IMR-90 (cell line): ENCODE data around the gene ZGRF1. TPM values are rescaled to one million over a fixed set of nuclear protein-coding genes. Genes with fewer than 3 reads are reported as not detected.

Source experiments
- ATAC-seq: fragments of 200-7000 bp; cut with Tn5 transposase; 2 replicates; pipeline ENCODE4 v1.9.1; 2020; ENCODE audit warnings: low read depth, mild to moderate bottlenecking, moderate library complexity
- BruUV-seq: library from RNA; stranded (reverse); fragments of 400-500 nt; replicated peaks from 2 replicates; lab custom pipeline; 2021; lab: Mats Ljungman, UMichigan
- CTCF ChIA-PET: fragments of 300-600 bp; formaldehyde crosslinking; extraction: SDS; loops from one replicate; lab custom pipeline; 2021; ENCODE audit warnings: antibody characterized with exemption; lab: Yijun Ruan, JAX
- POLR2A ChIA-PET: fragments of 300-600 bp; sonication (Branson Sonifier 250); formaldehyde crosslinking; loops from one replicate; lab custom pipeline; 2022; ENCODE audit warnings: antibody characterized with exemption; ENCODE audit not compliant: unreplicated experiment; lab: Charles Lee
- DNase-seq: peaks from one replicate; pipeline ENCODE4 v3.0.0; 2013
- H2AFZ ChIP-seq: replicated peaks from 2 replicates; pipeline ENCODE3; 2013; ENCODE audit warnings: low read length, mild to moderate bottlenecking; ENCODE audit not compliant: poor library complexity
- H2AK5ac ChIP-seq: 2 replicates; pipeline ENCODE4 v1.6.1; 2013; ENCODE audit warnings: low read depth, low read length, inconsistent platforms
- H2AK9ac ChIP-seq: replicated peaks from 2 replicates; pipeline ENCODE3; 2013; ENCODE audit warnings: mild to moderate bottlenecking, low read depth, low read length, moderate library complexity; ENCODE audit not compliant: poor library complexity
- H2BK120ac ChIP-seq: 2 replicates; pipeline ENCODE4 v1.6.1; 2013; ENCODE audit warnings: low read depth, low read length, inconsistent platforms
- H2BK15ac ChIP-seq: 3 replicates; pipeline ENCODE4 v1.6.1; 2013; ENCODE audit warnings: low read depth, low read length, inconsistent platforms
- H2BK20ac ChIP-seq: 2 replicates; pipeline ENCODE4 v1.6.1; 2013; ENCODE audit warnings: low read depth, mild to moderate bottlenecking, inconsistent platforms, low read length, moderate library complexity
- H2BK5ac ChIP-seq: 2 replicates; pipeline ENCODE4 v1.6.1; 2013; ENCODE audit warnings: mild to moderate bottlenecking, low read depth, low read length, inconsistent platforms; ENCODE audit not compliant: poor library complexity, severe bottlenecking
- H3K14ac ChIP-seq: replicated peaks from 2 replicates; pipeline ENCODE4 v1.6.1; 2013; ENCODE audit warnings: low read depth, low read length, inconsistent platforms
- H3K18ac ChIP-seq: 2 replicates; pipeline ENCODE4 v1.6.1; 2013; ENCODE audit warnings: low read depth, low read length, control low read depth
- H3K23ac ChIP-seq: 2 replicates; pipeline ENCODE4 v1.6.1; 2013; ENCODE audit warnings: low read depth, low read length, inconsistent platforms
- H3K27ac ChIP-seq: 2 replicates; pipeline ENCODE4 v1.5.1; 2013; ENCODE audit warnings: mild to moderate bottlenecking, control low read depth, low read length; ENCODE audit not compliant: insufficient read depth
- H3K27me3 ChIP-seq: 2 replicates; pipeline ENCODE4 v1.6.1; 2013; ENCODE audit warnings: low read length; ENCODE audit not compliant: control insufficient read depth, insufficient read depth
- H3K36me3 ChIP-seq: 2 replicates; pipeline ENCODE4 v1.6.1; 2013; ENCODE audit warnings: low read length, mixed read lengths; ENCODE audit not compliant: control insufficient read depth, insufficient read depth
- H3K4ac ChIP-seq: 2 replicates; pipeline ENCODE4 v1.6.1; 2013; ENCODE audit warnings: low read depth, low read length, inconsistent platforms
- H3K4me1 ChIP-seq: 2 replicates; pipeline ENCODE4 v1.6.1; 2013; ENCODE audit warnings: low read length, mixed read lengths; ENCODE audit not compliant: control insufficient read depth, insufficient read depth
- H3K4me2 ChIP-seq: 2 replicates; pipeline ENCODE4 v1.6.1; 2013; ENCODE audit warnings: low read depth, mild to moderate bottlenecking, control low read depth, low read length, moderate library complexity
- H3K4me3 ChIP-seq: 2 replicates; pipeline ENCODE4 v1.5.1; 2013; ENCODE audit warnings: low read depth, mild to moderate bottlenecking, control low read depth, low read length, moderate library complexity; ENCODE audit not compliant: insufficient read depth
- H3K56ac ChIP-seq: 2 replicates; pipeline ENCODE4 v1.6.1; 2013; ENCODE audit warnings: low read length, inconsistent platforms; ENCODE audit not compliant: insufficient read depth; ENCODE audit errors: extremely low read depth
- H3K79me1 ChIP-seq, 2 experiments: 2 replicates each; pipeline ENCODE4 v1.6.1; 2013; ENCODE audit warnings: low read length in 2 of 2, inconsistent platforms in 1 of 2, low read depth in 1 of 2
- H3K9ac ChIP-seq: 2 replicates; pipeline ENCODE4 v1.6.1; 2013; ENCODE audit warnings: low read depth, low read length, control low read depth
- H3K9me1 ChIP-seq: 2 replicates; pipeline ENCODE4 v1.6.1; 2013; ENCODE audit warnings: low read length, inconsistent platforms; ENCODE audit not compliant: insufficient read depth
- H3K9me3 ChIP-seq: 2 replicates; pipeline ENCODE4 v1.6.1; 2013; ENCODE audit warnings: low read length; ENCODE audit not compliant: control insufficient read depth, insufficient read depth
- H4K20me1 ChIP-seq: 2 replicates; pipeline ENCODE4 v1.6.1; 2013; ENCODE audit warnings: low read length, inconsistent platforms; ENCODE audit not compliant: insufficient read depth
- H4K5ac ChIP-seq: 2 replicates; pipeline ENCODE4 v1.6.1; 2013; ENCODE audit warnings: mild to moderate bottlenecking, low read depth, low read length, control low read depth
- H4K8ac ChIP-seq, 2 experiments: 2 replicates each; pipeline ENCODE4 v1.6.1; 2013; ENCODE audit warnings: low read depth in 2 of 2, low read length in 2 of 2, control low read depth in 1 of 2, inconsistent platforms in 1 of 2
- H4K91ac ChIP-seq: 2 replicates; pipeline ENCODE4 v1.6.1; 2013; ENCODE audit warnings: low read depth, low read length, inconsistent platforms; ENCODE audit not compliant: insufficient read depth
- BHLHE40 ChIP-seq: fragments of 150-350 bp; IDR thresholded peaks from 2 replicates; pipeline ENCODE4 v1.6.1; 2016; ENCODE audit warnings: mild to moderate bottlenecking, low read depth, low read length
- CEBPB ChIP-seq: IDR thresholded peaks from 2 replicates; pipeline ENCODE4 v1.6.1; 2012; ENCODE audit warnings: low read depth, low read length, improper control_type of control experiment
- CHD1 ChIP-seq: IDR thresholded peaks from 2 replicates; pipeline ENCODE4 v1.6.1; 2012; ENCODE audit warnings: low read depth, low read length, improper control_type of control experiment
- CTCF ChIP-seq: conservative IDR thresholded peaks from 2 replicates; pipeline ENCODE4 v1.5.1; 2012; ENCODE audit warnings: mild to moderate bottlenecking, low read depth, low read length, improper control_type of control experiment
- ELK1 ChIP-seq: fragments of 150-350 bp; IDR thresholded peaks from 2 replicates; pipeline ENCODE4 v1.6.1; 2016; ENCODE audit warnings: low read depth, mild to moderate bottlenecking, low read length, moderate library complexity, borderline replicate concordance
- FOS ChIP-seq: fragments of 150-350 bp; IDR thresholded peaks from 2 replicates; pipeline ENCODE4 v1.6.1; 2016; ENCODE audit warnings: low read depth, low read length
- MAFK ChIP-seq: IDR thresholded peaks from 2 replicates; pipeline ENCODE4 v1.6.1; 2012; ENCODE audit warnings: low read depth, low read length, improper control_type of control experiment
- MAZ ChIP-seq: IDR thresholded peaks from 2 replicates; pipeline ENCODE4 v1.6.1; 2012; ENCODE audit warnings: low read depth, mild to moderate bottlenecking, low read length, improper control_type of control experiment, moderate library complexity, borderline replicate concordance
- MXI1 ChIP-seq: IDR thresholded peaks from 2 replicates; pipeline ENCODE4 v1.6.1; 2012; ENCODE audit warnings: low read depth, mild to moderate bottlenecking, low read length, moderate library complexity, borderline replicate concordance
- NFE2L2 ChIP-seq: fragments of 150-350 bp; IDR thresholded peaks from 2 replicates; pipeline ENCODE4 v1.6.1; 2016; ENCODE audit warnings: low read depth, mild to moderate bottlenecking, low read length
- POLR2A ChIP-seq: IDR thresholded peaks from 2 replicates; pipeline ENCODE4 v1.6.1; 2012; ENCODE audit warnings: mild to moderate bottlenecking, low read depth, low read length
- RAD21 ChIP-seq: IDR thresholded peaks from 2 replicates; pipeline ENCODE4 v1.6.1; 2012; ENCODE audit warnings: low read length, improper control_type of control experiment
- RCOR1 ChIP-seq: IDR thresholded peaks from 2 replicates; pipeline ENCODE4 v1.6.1; 2012; ENCODE audit warnings: mild to moderate bottlenecking, low read length, improper control_type of control experiment; ENCODE audit not compliant: insufficient replicate concordance
- RFX5 ChIP-seq: IDR thresholded peaks from 2 replicates; pipeline ENCODE4 v1.8.0; 2012; ENCODE audit warnings: low read depth, mild to moderate bottlenecking, low read length, moderate library complexity
- SMC3 ChIP-seq: fragments of 150-350 bp; IDR thresholded peaks from 2 replicates; pipeline ENCODE4 v1.6.1; 2016; ENCODE audit warnings: low read depth, mild to moderate bottlenecking, antibody characterized with exemption, low read length, moderate library complexity
- USF2 ChIP-seq: fragments of 150-350 bp; IDR thresholded peaks from 2 replicates; pipeline ENCODE4 v1.6.1; 2017; ENCODE audit warnings: mild to moderate bottlenecking, antibody characterized with exemption, low read length, low read depth
- WGBS, 2 experiments: methylation state at CpG; one replicate each; pipeline versions ENCODE4 v1.1.5 to v1.1.7; 2013; ENCODE audit warnings: missing lambda C conversion rate in 2 of 2; ENCODE audit not compliant: insufficient read length in 1 of 2; ENCODE audit errors: extremely low coverage in 2 of 2; 5-methylcytosine and 5-hydroxymethylcytosine counted together
- dilution Hi-C: fragments of 300-500 bp; cut with HindIII; formaldehyde crosslinking; loops from one replicate; pipeline ENCODE4 v1.14.3; 2018; ENCODE audit warnings: low sequenced_read_pairs; ENCODE audit not compliant: unreplicated experiment
- in situ Hi-C: fragments of 300-500 bp; cut with MboI; formaldehyde crosslinking; loops from 3 replicates; pipeline ENCODE4 v1.14.3; 2019; ENCODE audit warnings: low sequenced_read_pairs, inconsistent platforms, mixed read lengths
- intact Hi-C: fragments of 100-400 bp; cut with micrococcal nuclease; formaldehyde crosslinking; loops from 2 replicates; pipeline ENCODE4 v1.10.0; 2022
- polyA plus RNA-seq, 3 experiments: library from polyadenylated mRNA; depleted of rRNA; stranded (reverse); fragments of >200 nt; gene quantifications; 2 replicates each; pipeline ENCODE4 v1.2.3, GENCODE V29; 2012; ENCODE audit warnings: low replicate concordance in 1 of 3
- total RNA-seq: library from RNA; depleted of rRNA; stranded (reverse); fragments of >200 nt; gene quantifications from 2 replicates; pipeline ENCODE4 v1.2.3, GENCODE V29; 2012

ZGRF1 gene
- total and polyA plus RNA-seq, 2 of the 4 experiments (the other 2 are of a cell fraction) = 2.8 to 5.6 TPM

GRCh38 chr4:112677519-112678091 lies 40.9 kb upstream of the ZGRF1 start:
- Histone ChIP-seq H2AK5ac (no peak overlapping the region), H3K4me1 (no peaks in the 10 kb centered on the region), H3K4me2 (no peak overlapping the region), H2BK5ac (no peak overlapping the region), H4K91ac (no peak overlapping the region), H4K8ac (no peak overlapping the region), H3K9me3 (no peaks in the 10 kb centered on the region), H3K79me1 (no peaks in the 10 kb centered on the region), H2AFZ (no peak overlapping the region), H4K20me1 (no peaks in the 10 kb centered on the region), H3K27ac (no peak overlapping the region), H4K5ac (no peak overlapping the region), H3K23ac (no peak overlapping the region), H3K4ac (no peak overlapping the region), H3K36me3 (no peaks in the 10 kb centered on the region), H2AK9ac (no peak overlapping the region), H3K14ac (no peak overlapping the region), H3K56ac (no peak overlapping the region), H2BK120ac (no peak overlapping the region), H3K9me1 (no peaks in the 10 kb centered on the region), H3K9ac (no peak overlapping the region), H2BK15ac (no peak overlapping the region), H3K27me3 (no peaks in the 10 kb centered on the region), H3K18ac (no peak overlapping the region), H3K4me3 (no peak overlapping the region), H2BK20ac (no peak overlapping the region)
- dilution Hi-C loops (no loop called here), in situ Hi-C loops (no loop called here), intact Hi-C loops (no loop called here)
- DNase-seq = no peak
- ATAC-seq = no peak
- POLR2A ChIA-PET = no interaction called here
- CTCF ChIA-PET = no interaction called here
- no peak for TF ChIP-seq CTCF
- TF ChIP-seq BHLHE40 = no peak
- TF ChIP-seq FOS = no peak
- TF ChIP-seq NFE2L2 = no peak
- TF ChIP-seq RAD21 = no peak
- no peak for TF ChIP-seq POLR2A
- TF ChIP-seq CHD1 = no peak
- TF ChIP-seq MXI1 = no peak
- no peak for TF ChIP-seq SMC3
- no peak for TF ChIP-seq CEBPB
- TF ChIP-seq ELK1 = no peak
- no peak for TF ChIP-seq MAFK
- TF ChIP-seq RFX5 = no peak
- TF ChIP-seq MAZ = no peak
- no peak for TF ChIP-seq RCOR1
- no peak for TF ChIP-seq USF2
- BruUV-seq = no TSS peak
- WGBS, 2 experiments = 50% methylated on average over 1 of the region's 2 CpGs; no CpG with 5 or more reads in 1 of the 2 experiments
